Naive thymus-derived CD8-positive, alpha-beta T cell (primary cell): ENCODE measurements around the gene TAAR6. TPM values are rescaled to one million over a fixed set of nuclear protein-coding genes. Genes with fewer than 3 reads are reported as not detected.
"Not testable (repeated sequence)": the region's sequence is repeated elsewhere in the genome, so short reads cannot be mapped to it uniquely, and the experiment has no call there.

Source experiments
- ATAC-seq, 2 donors: fragments of 150-1000 bp; cut with Tn5 transposase in 1 of 2; sonication (Bioruptor Pico), chemical (Tn5 transposase) in 1 of 2; 1 replicate in 1 of 2; 2 replicates in 1 of 2; pipeline ENCODE4 v1.10.0; 2021; ENCODE audit warnings: mild to moderate bottlenecking in 2 of 2, moderate library complexity in 2 of 2
- POLR2A ChIA-PET: fragments of 350-600 bp; sonication (Branson Sonifier 250); formaldehyde crosslinking; loops from one replicate; lab custom pipeline; 2021; ENCODE audit warnings: antibody characterized with exemption; lab: Charles Lee
- DNase-seq, 10 donors: peaks; one replicate each; pipeline versions ENCODE4 v3.0.0 to v3.0.0-alpha.2; 2020 to 2022
- H3K27ac Mint-ChIP-seq, 10 donors: one replicate each; pipeline ENCODE4 v1.8.0; 2020 to 2022; ENCODE audit warnings: mild to moderate bottlenecking in 10 of 10, mixed read lengths in 10 of 10, moderate library complexity in 4 of 10, inconsistent platforms in 1 of 10
- H3K27me3 Mint-ChIP-seq, 5 donors: one replicate each; pipeline ENCODE4 v1.8.0; 2021 to 2022; ENCODE audit warnings: mixed read lengths in 5 of 5
- H3K36me3 Mint-ChIP-seq, 3 donors: one replicate each; pipeline ENCODE4 v1.8.0; 2020 to 2022; ENCODE audit warnings: mixed read lengths in 3 of 3, mild to moderate bottlenecking in 2 of 3, inconsistent platforms in 1 of 3
- H3K4me1 Mint-ChIP-seq, 4 donors: one replicate each; pipeline ENCODE4 v1.8.0; 2021 to 2022; ENCODE audit warnings: mixed read lengths in 4 of 4
- H3K4me3 Mint-ChIP-seq, 10 donors: one replicate each; pipeline ENCODE4 v1.8.0; 2020 to 2022; ENCODE audit warnings: mild to moderate bottlenecking in 10 of 10, mixed read lengths in 10 of 10, moderate library complexity in 6 of 10, inconsistent platforms in 1 of 10
- H3K9me3 Mint-ChIP-seq, 9 donors: one replicate each; pipeline ENCODE4 v1.8.0; 2020 to 2022; ENCODE audit warnings: mixed read lengths in 9 of 9, mild to moderate bottlenecking in 3 of 9, inconsistent platforms in 1 of 9, moderate library complexity in 1 of 9
- polyA plus RNA-seq, 3 donors: library from polyadenylated mRNA; unstranded; fragments of 300-500 nt; fragmentation: Illumina TruSeq; gene quantifications; one replicate each; pipeline ENCODE4 v1.2.3, GENCODE V29; 2021
- total RNA-seq, 8 experiments: library from RNA in 2 of 8; stranded (reverse) in 2 of 8; gene quantifications; one replicate each; pipeline ENCODE4 v1.2.3 and lab custom pipeline; 2021 to 2026

Gene TAAR6
- total and polyA plus RNA-seq, 5 experiments from 2014 or later, result not detected

DNA sequence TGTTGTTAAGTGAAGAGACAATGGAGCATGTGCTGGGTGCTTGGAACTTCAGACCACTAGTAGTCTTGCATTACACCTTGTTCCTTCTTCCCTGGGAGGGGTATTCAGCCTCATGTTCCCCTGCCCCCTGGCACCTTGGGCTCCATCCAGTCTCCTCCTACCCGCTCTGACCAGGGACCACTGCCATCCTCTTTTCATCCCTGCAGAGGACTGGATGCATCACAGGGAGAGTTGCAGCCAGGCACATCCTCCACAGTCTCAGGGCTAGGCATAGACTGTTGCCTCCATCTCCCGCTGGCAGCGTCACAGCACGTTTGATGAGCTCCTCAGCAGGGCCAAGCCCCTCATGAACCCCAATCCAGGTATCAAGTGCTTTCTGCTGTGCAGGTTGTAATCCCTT, 18.9 kb upstream of the TAAR6 start:
- POLR2A ChIA-PET, result no interaction called here
- Mint-ChIP-seq H3K4me3 (no peak overlapping the region), H3K27ac (no peak overlapping the region)

DNA sequence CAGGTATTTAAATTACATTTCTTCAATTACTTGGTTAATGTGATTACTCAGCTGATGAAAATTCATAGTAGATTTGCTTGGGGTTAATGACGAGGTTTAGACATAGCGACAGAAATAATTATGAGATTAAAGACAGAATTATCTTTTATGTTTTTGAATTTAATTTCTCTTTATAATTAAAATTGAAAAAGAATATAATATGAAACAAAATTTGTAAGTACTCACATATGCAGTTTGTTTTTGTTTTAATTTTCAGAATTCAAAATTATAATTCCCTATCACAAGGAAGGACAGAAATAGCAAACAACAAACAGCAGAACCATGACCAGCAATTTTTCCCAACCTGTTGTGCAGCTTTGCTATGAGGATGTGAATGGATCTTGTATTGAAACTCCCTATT, 17.8 kb upstream of the TAAR6 start, which contains the start of gene TAAR8:
Gene TAAR8 (plus strand): TSS at position 301 of the 400 bp plus-strand sequence. CDS start 21 bp downstream, at position 322.
- ATAC-seq (no peak), DNase-seq (no peak)
- H3K4me3 Mint-ChIP-seq, result no peak within 1 kb of the TSS
- H3K4me1 Mint-ChIP-seq, result no peaks in the 10 kb centered on the region
- no peak within 1 kb of the TSS for H3K27ac Mint-ChIP-seq
- peaks cover 4 to 37% (median 26%) of the 10 kb centered on the region in 5 donors for H3K27me3 Mint-ChIP-seq
- POLR2A ChIA-PET, result no interaction called here
- H3K36me3 Mint-ChIP-seq, result no peaks in the 10 kb centered on the region
- no peaks in the 10 kb centered on the region for H3K9me3 Mint-ChIP-seq

More for the DNA sequence above, 18.9 kb upstream of the TAAR6 start:
- Mint-ChIP-seq H3K36me3 (no peaks in the 10 kb centered on the region), H3K9me3 (no peaks in the 10 kb centered on the region), H3K27me3 (peaks cover 4 to 28% (median 18%) of the 10 kb centered on the region in 5 donors), H3K4me1 (no peaks in the 10 kb centered on the region)
- no peak for DNase-seq
- no peak for ATAC-seq

DNA sequence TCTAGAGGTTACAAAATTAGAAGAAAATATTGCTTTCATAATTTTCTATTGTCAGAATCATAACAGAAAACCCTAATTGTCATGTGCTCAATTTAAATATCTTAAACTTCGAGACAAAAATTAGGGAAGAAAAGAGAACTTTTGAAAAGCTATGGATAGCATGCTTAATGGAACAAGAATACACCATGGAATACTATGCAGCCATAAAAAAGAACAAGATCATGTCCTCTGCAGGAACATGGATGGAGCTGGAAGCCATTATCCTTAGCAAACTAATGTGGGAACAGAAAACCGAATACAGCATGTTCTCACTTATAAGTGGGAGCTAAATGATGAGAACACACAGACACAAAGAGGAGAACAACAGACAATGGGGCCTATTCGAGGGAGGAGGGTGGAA, 10.0 kb upstream of the TAAR6 start:
- DNase-seq, H3K36me3 Mint-ChIP-seq, H3K27ac Mint-ChIP-seq, ATAC-seq, H3K9me3 Mint-ChIP-seq, H3K4me3 Mint-ChIP-seq, POLR2A ChIA-PET, H3K4me1 Mint-ChIP-seq: not testable (repeated sequence)
- H3K27me3 Mint-ChIP-seq, result peaks cover 14 to 37% (median 20%) of the 10 kb centered on the region in 5 donors

DNA sequence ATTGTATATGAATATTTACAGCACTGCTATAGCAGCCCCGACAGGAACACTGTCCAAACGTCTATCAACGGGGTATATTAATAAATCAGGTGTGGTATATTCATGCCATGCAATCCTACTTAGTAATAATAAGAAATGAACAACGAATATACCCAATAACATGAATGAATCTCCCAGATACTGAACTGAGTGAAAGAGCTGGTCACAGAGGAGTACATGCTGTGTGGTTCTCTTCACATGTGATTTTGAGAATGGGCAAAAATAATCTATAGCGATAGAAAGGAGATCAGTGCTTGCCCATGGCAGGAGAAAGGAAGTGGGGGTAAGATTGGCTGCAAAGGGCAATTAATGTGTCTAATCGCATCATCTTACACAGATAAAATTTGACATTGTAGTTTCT, 3.7 kb upstream of the TAAR6 start:
- Mint-ChIP-seq H3K27me3 (peaks cover 12 to 23% (median 20%) of the 10 kb centered on the region in 5 donors), H3K27ac (no peak overlapping the region), H3K9me3 (no peaks in the 10 kb centered on the region), H3K4me1 (no peaks in the 10 kb centered on the region), H3K4me3 (no peak overlapping the region), H3K36me3 (no peaks in the 10 kb centered on the region)
- no peak for DNase-seq
- POLR2A ChIA-PET, result no interaction called here
- no peak for ATAC-seq

DNA sequence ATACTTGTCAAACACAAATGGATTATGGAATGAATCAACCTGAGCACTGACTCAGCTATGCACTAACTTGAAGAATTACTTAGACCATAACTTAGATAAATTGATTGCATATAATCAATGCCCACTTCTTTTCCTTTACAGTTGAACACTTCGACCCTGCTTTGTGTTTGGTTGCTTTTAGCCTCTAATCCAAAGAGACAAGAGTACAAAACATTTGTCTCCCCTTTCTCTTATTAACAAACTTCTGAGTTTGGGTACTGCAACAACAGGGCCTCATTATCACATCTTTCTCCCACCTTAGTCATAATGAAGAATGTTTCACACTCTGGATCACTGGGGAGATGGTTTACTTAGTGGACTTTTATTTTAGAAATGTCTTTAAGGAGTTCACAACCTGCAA, 2.6 kb upstream of the TAAR6 start:
- ATAC-seq (no peak), DNase-seq (no peak)
- H3K4me1 Mint-ChIP-seq, result no peaks in the 10 kb centered on the region
- peaks cover 12 to 32% (median 21%) of the 10 kb centered on the region in 5 donors for H3K27me3 Mint-ChIP-seq
- POLR2A ChIA-PET, result interaction anchor here (0.7 kb wide), 1 partner anchor 23 kb away, joined by 3 read pairs; no protein-coding TSS in a partner anchor
- H3K36me3 Mint-ChIP-seq, result no peaks in the 10 kb centered on the region
- H3K27ac Mint-ChIP-seq, result no peak overlapping the region
- H3K4me3 Mint-ChIP-seq, result no peak overlapping the region
- no peaks in the 10 kb centered on the region for H3K9me3 Mint-ChIP-seq

DNA sequence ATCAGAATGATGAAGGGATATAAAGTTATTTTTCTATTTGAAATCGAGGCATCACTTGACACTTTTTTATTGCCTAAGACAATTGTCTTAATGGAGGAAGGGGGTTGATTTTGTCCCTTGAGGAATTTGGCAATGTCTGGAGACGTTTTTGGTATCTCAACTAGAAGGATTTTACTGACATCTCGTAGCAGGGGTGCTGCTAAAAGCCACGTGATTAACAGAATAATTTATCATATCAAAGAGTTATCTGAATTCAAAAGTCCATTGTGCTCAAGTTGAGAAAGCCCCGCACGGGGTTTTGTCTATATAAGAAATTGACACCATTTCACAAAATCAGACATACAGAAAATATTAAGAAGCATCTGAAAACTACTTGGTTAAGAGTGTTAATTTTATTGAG, 1.5 kb upstream of the TAAR6 start:
- H3K4me1 Mint-ChIP-seq, result no peaks in the 10 kb centered on the region
- H3K9me3 Mint-ChIP-seq, result no peaks in the 10 kb centered on the region
- no peak overlapping the region for H3K27ac Mint-ChIP-seq
- DNase-seq (no peak), ATAC-seq (no peak)
- POLR2A ChIA-PET, result no interaction called here
- no peak overlapping the region for H3K4me3 Mint-ChIP-seq
- no peaks in the 10 kb centered on the region for H3K36me3 Mint-ChIP-seq
- peaks cover 11 to 33% (median 21%) of the 10 kb centered on the region in 5 donors for H3K27me3 Mint-ChIP-seq

DNA sequence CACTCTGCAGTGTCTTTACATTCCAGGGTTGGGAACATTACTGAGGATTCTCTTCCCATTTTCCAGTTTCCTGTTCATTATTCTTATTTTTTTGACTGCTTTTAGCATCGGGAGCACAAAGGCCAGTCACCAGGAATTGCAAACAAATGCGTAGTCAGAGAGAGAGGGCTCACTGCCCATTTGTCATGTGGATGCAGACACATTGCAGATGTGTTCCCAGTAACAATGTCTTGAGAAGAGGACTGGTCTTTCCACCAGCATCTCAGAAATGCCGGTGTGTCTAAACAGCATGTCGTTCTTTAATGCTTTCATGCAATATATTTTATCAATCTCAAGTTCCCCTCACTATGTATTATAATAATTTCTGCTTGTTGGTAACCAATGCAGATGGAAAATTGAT, 952 bp upstream of the TAAR6 start:
- DNase-seq (no peak), ATAC-seq (no peak)
- Mint-ChIP-seq H3K4me3 (no peak overlapping the region), H3K9me3 (no peaks in the 10 kb centered on the region), H3K4me1 (no peaks in the 10 kb centered on the region), H3K27ac (no peak overlapping the region), H3K36me3 (no peaks in the 10 kb centered on the region), H3K27me3 (peaks cover 11 to 39% (median 22%) of the 10 kb centered on the region in 5 donors)
- POLR2A ChIA-PET, result no interaction called here

DNA sequence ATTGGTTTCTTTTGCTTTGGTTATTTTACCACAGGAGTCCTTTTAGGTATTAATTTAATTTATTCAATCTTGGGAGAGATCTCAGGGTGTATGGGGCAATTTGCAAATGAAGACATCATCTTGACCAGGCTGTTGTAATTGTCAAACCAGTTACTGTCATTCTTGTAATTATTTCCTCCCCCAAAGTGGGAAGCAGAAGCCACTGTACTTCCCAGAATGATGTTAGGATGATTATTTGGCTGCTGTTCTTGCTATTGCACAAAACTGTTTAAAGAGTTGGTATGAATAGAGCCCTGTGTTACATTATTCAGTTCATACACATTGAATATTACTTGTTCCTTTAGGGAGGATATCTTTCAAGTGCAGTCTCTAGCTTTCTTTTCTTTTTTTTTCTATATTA, 1.7 kb downstream of the TAAR6 start:
- DNase-seq (no peak), ATAC-seq (no peak)
- POLR2A ChIA-PET, result no interaction called here
- Mint-ChIP-seq H3K36me3 (no peaks in the 10 kb centered on the region), H3K4me3 (no peak overlapping the region), H3K9me3 (no peaks in the 10 kb centered on the region), H3K27me3 (peaks cover 11 to 43% (median 24%) of the 10 kb centered on the region in 5 donors), H3K4me1 (no peaks in the 10 kb centered on the region), H3K27ac (no peak overlapping the region)

DNA sequence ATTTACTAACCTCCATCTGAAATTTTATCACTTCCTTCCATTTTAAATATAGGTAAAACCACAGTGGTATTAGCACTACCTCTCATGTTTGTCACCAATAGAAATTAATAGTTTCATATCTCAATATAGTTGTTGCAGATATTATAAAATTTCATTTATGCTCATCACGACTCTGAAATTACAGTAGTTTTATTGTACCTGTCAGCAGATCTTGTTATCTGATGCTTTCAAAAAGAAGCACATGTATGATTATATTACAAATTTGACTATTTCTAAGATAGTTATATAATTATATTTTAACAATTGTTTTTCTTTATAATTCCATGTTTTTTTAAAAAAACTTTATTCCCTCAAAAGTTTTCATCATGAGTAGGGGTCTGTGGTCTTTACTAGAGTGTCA, 14.6 kb downstream of the TAAR6 start:
- Mint-ChIP-seq H3K27me3 (peaks cover 9 to 61% (median 14%) of the 10 kb centered on the region in 5 donors), H3K4me3 (no peak overlapping the region), H3K9me3 (peaks cover 0 to 2% (median 0%) of the 10 kb centered on the region in 9 donors), H3K36me3 (no peaks in the 10 kb centered on the region), H3K27ac (no peak overlapping the region), H3K4me1 (no peaks in the 10 kb centered on the region)
- no peak for DNase-seq
- no peak for ATAC-seq
- POLR2A ChIA-PET, result no interaction called here

DNA sequence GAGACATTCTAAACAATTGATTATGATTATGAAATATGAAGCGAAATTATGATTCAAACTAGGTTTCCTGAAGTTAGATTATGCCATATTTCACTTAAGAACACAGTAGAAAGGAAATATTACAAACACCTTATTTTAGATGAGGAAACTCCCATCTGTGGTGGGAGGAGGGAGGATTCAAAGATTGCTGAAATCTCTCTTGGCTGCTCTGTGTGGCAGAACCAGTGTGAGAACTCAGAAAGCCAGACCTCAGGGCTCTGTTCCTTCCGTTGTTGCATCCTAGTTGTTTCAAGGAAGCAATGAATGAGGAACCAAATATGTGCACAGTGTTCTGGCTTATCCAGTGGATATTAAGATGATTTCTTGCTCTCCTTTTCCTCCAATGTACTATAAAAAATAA, 17.3 kb downstream of the TAAR6 start:
- POLR2A ChIA-PET, result no interaction called here
- Mint-ChIP-seq H3K4me1 (no peaks in the 10 kb centered on the region), H3K27ac (no peak overlapping the region), H3K36me3 (no peaks in the 10 kb centered on the region), H3K9me3 (peaks cover 0 to 2% (median 0%) of the 10 kb centered on the region in 9 donors), H3K4me3 (no peak overlapping the region), H3K27me3 (peaks cover 10 to 59% (median 13%) of the 10 kb centered on the region in 5 donors)
- no peak for ATAC-seq
- no peak for DNase-seq

DNA sequence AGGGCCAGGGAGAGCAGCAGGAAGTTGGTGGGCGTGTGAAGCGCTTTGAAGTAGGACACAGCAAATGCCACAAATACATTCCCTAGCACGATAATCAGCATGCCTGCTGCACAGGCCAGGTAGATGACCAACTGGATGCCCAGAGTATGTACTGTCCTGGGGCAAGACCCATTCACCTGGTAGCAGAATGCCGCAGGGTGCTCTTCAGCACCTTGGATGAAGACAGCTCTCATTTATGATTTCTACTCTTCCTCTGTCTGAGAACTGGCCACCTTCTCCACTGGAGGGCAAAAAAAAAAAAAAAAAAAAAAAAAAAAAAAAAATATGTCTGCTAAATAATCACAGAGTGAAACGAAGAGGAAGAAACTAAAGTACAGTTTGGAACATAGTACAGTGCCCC, 19.3 kb downstream of the TAAR6 start, which contains the start of gene TAAR5:
Gene TAAR5 (minus strand): TSS at position 288 of the 400 bp plus-strand sequence. CDS start 55 bp downstream, at position 233.
- ATAC-seq (no peak), DNase-seq (no peak)
- POLR2A ChIA-PET, result no interaction called here
- Mint-ChIP-seq H3K9me3 (peaks cover 0 to 2% (median 0%) of the 10 kb centered on the region in 9 donors), H3K4me3 (no peak within 1 kb of the TSS), H3K27ac (peak within 1 kb of the TSS in 1 of 10 donors; percentile 15), H3K36me3 (no peaks in the 10 kb centered on the region), H3K4me1 (no peaks in the 10 kb centered on the region), H3K27me3 (peaks cover 9 to 49% (median 17%) of the 10 kb centered on the region in 5 donors)

DNA sequence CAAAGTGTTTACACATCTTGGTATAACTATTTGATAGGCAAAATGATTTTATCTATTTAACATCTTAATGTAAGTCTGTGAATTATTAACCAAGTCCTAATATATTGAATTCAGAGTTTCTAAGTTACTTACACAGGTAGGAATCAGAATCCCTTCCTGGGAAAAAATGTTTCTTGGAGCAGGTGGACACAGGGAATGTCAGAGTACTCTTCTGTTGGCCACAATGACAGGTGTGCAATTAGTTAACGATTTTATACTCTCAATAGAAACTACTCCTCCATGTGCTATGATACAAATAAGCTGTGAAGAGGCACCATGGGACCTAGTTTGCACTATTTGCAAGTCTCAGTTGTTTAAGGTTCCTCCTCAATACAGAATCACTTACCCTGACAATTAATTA, 20.2 kb downstream of the TAAR6 start:
- DNase-seq, result no peak
- Mint-ChIP-seq H3K27me3 (peaks cover 8 to 45% (median 16%) of the 10 kb centered on the region in 5 donors), H3K4me1 (no peaks in the 10 kb centered on the region), H3K9me3 (peaks cover 0 to 2% (median 0%) of the 10 kb centered on the region in 9 donors), H3K36me3 (no peaks in the 10 kb centered on the region), H3K4me3 (no peak overlapping the region), H3K27ac (no peak overlapping the region)
- POLR2A ChIA-PET, result no interaction called here
- no peak for ATAC-seq

DNA sequence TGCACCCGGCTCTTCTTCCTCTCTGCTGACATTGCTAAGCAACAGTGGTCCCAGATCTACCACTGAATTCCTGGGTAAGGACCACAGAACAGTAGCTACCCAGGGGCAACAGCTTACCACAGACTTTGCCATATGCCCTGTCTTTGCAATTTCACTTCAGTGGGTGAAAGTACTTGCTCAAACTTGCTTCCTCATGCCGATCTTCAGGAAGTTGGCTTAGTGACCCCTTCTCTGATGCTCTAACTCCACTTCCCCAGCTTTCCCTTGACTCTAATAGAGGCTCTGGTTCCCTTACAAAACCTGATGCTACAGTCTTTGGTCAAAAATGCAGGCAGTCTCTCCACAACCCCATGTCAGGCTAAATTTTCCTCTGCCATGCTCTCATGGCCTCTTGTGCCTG, 22.7 kb downstream of the TAAR6 start:
- Mint-ChIP-seq H3K4me3 (no peak overlapping the region), H3K36me3 (no peaks in the 10 kb centered on the region), H3K9me3 (no peaks in the 10 kb centered on the region), H3K27me3 (peaks cover 8 to 33% (median 14%) of the 10 kb centered on the region in 5 donors), H3K27ac (no peak overlapping the region), H3K4me1 (no peaks in the 10 kb centered on the region)
- POLR2A ChIA-PET, result no interaction called here
- ATAC-seq (no peak), DNase-seq (no peak)

DNA sequence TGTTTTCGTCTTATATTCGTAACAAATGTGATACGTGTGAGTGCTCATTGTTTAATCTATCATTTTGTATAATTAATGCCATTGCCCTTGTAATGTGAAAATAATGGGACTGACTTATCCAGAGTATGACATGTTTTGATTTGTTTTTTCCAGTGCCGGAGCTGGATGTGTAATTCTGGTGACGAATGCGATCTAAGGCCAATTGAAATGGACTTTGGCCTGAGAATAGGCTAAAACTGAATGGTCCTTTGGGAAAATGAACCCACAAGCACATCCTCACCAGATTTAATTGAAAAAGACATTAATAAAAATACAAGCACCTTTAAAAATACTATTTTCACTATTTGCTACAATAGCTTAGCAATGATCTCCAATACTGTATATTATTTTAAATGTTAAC, 26.1 kb downstream of the TAAR6 start:
- Mint-ChIP-seq H3K4me1 (no peaks in the 10 kb centered on the region), H3K27ac (no peak overlapping the region), H3K4me3 (no peak overlapping the region), H3K9me3 (no peaks in the 10 kb centered on the region), H3K27me3 (peaks cover 10 to 28% (median 22%) of the 10 kb centered on the region in 5 donors), H3K36me3 (no peaks in the 10 kb centered on the region)
- ATAC-seq (no peak), DNase-seq (no peak)
- POLR2A ChIA-PET, result no interaction called here
